GM18502 (cell line): ENCODE data around the gene KCTD17.
A peak's percentile ranks its signal among the peaks of the same experiment; 100 is the strongest.

ENCODE experiments used
- ATAC-seq: cut with Tn5 transposase; IDR thresholded peaks from one replicate; pipeline ENCODE4 v1.9.1; 2021; ENCODE audit warnings: mild to moderate bottlenecking; ENCODE audit not compliant: unreplicated experiment, poor library complexity

Gene KCTD17, protein sequence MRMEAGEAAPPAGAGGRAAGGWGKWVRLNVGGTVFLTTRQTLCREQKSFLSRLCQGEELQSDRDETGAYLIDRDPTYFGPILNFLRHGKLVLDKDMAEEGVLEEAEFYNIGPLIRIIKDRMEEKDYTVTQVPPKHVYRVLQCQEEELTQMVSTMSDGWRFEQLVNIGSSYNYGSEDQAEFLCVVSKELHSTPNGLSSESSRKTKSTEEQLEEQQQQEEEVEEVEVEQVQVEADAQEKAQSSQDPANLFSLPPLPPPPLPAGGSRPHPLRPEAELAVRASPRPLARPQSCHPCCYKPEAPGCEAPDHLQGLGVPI

DNA sequence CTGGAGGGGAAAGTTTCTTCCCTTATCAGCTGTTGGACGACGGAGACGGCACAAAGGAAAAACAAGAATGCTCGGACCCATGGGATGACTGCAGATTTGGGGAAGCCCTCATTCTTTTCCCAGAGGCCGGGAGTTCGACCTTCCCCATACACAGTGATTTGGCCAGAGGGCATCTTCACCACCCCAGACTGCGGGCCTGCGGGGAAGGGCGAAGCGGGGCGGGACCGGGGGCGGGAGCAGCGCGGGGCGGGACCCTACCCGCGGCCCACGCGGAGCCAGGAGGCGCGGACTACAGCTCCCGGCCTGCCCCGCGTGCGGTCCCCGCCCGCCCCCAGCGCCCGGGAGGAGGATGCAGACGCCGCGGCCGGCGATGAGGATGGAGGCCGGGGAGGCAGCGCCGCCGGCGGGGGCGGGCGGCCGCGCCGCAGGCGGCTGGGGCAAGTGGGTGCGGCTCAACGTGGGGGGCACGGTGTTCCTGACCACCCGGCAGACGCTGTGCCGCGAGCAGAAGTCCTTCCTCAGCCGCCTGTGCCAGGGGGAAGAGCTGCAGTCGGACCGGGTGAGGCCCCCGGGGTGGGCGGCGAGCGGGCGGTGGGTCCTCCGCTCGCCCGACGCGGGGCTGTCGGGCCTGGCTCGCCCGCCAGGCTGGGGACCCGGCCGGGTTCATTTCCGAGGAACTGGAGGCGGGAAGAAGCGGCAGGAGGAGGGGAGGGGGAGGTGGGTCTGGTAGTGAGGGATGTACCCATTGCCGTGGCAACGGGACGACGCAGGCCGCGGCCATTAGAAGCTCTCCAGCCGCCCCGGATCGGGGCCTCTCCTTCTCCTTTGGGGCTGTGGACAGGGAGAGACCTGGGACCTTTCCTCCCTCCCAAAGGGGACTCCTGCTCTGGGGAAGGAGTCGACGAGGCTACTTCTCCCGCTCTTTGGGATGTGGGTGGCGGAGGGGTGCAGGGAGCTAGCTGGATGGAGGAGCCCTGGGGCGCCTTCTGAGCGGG, at the start of gene KCTD17:
TSS of gene KCTD17 (plus strand) at position 352 of the 995 bp plus-strand sequence. CDS start at position 371, 19 bp downstream.
- peak; percentile 81 for ATAC-seq

DNA sequence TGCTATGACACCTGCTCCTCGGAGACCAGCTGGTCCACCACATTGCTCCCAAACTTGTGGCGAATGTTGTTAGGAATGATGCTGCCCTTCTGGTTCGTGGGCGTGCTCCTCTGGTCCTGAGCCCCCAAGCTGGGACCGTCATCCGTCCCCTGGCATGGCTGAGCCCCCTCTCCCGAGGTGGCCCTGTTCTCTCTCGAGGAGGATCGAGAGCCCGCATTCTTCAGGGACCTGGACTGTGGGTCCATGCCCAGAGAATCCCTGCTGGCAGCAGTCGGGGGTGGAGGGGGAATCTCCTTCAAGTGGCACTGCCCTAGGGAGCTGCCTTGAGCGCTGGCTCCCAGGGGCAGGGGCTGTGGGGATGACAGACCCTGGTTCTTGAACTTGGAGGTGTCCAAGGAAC, 49.7 kb upstream of the KCTD17 start:
- ATAC-seq = no peak

DNA sequence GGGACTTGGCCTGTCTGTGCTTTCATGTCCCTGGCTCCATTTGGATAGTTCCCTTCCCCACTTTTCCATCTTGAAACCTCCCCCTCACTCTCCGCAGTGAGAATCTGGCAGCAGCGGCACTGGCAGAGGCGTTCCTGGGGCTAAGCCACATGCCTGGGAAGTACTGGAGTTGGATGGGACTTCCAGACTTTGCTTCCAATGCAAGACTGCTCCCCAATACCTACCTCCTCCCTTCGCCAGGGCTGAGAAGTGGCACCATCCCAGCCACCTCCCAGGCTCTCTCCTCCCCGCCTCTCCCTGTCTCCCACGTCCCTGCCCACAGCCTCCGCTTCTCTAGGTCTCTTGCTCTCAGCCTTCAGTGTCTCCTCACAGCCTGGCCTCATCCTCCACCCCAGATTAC, 48.9 kb upstream of the KCTD17 start:
- ATAC-seq = no peak

DNA sequence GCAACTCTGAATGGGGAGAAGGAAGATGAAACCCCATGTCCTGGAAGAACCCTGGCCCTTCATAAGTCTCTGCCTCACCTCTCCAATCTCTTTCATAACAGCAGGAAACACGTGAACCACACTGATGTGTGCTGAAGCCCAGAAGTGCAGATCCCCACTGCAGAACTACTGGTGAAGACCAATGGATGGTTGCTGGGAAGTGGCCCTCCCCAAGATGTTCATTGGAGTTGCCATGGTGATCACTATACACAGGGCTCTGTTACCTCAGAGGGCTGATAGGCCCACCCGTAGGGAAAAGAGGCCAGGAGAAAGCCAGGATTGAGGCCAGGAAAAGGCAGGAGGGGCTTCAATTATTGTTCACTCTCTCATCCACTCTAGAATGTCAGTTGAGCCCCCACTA, 43.9 kb upstream of the KCTD17 start:
- no peak for ATAC-seq

DNA sequence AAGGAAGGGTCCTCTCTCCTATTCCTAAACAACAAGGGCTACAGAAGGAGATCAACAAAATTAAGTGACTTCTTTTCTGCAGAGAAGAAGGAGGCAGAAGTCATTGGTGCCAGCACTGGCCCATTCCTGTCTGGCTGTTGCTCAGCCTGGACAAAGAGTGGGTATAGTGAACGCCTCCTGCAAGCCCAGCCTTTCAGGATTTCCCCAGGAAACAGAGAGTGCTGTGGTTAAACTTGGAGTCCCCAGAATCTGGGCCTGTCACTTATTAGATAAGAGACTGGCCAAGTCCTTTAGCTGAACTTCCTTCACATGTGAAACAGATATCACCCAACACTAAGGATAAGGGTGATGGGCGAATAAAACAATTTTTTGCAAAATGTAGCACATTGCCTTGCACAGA, 43.2 kb upstream of the KCTD17 start:
- ATAC-seq = no peak

DNA sequence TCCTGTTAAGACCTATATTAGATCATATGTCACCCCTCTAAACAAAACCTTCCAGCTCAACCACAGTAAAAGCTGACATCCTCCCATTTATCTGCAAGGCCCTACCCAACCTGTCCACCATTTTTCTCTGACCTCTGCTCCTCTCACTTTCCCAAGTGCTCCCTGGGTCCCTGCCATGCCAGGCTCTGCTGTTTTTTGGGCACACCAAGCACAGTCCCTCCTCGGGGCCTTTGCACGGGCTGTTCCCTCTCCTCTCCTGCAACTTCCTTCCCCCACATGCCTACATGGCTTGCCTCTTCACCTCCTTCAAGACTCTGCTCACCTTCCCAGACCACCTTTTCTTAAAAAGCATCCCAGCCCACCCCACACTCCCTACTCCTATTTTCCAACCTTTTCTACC, 42.1 kb upstream of the KCTD17 start:
- ATAC-seq = no peak

DNA sequence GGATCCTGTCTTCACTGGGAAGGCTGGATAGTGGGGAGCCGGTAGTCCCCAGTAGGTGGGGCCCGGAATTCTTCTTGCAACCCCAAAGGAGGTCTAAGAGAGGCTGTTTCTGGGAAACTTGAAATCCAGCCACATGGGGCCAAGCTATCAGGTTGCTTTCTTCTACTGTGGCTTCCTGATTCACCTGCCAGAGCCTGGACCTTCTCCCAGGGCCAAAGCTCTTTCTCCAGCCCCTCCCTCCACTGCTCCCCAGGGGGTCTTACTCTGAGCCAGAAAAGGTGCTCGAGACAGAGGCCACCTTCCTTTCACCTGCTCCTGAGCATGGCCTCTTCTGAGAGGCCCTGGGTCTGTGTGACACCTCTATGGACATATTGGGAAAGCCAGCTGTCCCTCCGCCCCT, 41.4 kb upstream of the KCTD17 start:
- no peak for ATAC-seq

DNA sequence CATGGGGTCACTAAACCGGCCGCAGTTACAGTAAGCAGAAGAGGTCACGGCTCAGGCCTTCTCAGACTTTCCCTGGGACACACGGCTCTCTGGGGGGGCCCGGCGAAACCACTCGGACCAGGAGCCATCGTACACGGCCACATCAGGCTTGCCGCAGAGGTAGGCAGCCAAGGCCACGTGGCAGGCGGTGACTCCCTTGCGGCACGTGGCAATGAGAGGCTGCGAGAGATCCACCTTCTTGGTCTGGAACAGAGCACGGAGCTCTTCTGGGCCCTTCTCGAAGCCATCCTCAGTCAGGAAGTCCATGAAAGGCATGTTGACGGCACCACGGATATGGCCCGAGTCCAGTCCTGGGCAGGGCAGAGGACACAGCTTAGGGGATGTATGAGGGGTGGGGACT, 40.6 kb upstream of the KCTD17 start:
- ATAC-seq = no peak

DNA sequence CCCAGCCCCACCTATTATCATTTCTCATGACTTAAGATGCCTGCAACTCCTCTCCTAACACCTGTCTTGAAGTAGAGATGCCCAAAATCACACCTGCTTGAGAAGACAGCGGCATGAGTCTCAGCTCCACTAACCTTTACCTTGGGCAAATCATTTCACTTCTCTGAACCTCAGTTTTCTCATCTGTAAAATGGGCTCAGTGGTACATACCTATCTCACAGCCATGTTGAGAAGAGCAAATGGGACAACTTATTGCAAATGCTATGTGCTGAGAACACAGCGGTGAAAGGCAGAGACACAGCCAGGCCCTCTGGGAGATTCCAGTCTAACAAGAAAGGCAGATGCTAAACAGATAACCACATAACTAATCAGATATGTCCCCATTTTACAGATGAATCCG, 40.1 kb upstream of the KCTD17 start:
- ATAC-seq = no peak

DNA sequence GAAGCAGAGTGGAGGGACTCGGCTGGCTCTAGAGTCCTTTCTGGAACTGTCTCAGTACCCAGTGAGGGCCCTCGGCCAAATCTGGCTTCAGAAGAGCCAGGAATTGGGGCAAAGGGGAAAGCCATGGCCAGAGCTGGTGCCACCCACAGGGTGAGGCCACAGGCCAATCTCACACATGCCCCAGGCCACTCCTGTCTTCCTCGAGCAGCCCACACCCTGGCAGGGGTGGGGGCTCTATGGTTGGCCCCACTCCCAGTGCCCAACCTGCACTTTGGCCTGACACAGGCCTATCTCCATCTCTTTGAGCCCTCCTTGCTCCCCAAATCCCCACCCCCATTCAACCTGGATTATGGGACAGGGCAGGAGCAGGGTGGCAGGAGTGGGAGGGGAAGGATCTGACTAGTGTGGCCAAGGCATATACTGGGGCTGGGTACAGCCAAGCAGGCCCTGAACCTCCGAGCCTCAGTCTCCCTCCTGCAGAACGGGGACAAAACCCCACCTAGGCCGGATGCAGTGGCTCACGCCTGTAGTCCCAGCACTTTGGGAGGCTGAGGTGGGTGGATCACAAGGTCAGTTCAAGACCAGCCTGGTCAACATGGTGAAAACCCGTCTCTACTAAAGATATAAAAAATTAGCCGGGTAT, 39.2 kb upstream of the KCTD17 start:
- ATAC-seq = no peak

DNA sequence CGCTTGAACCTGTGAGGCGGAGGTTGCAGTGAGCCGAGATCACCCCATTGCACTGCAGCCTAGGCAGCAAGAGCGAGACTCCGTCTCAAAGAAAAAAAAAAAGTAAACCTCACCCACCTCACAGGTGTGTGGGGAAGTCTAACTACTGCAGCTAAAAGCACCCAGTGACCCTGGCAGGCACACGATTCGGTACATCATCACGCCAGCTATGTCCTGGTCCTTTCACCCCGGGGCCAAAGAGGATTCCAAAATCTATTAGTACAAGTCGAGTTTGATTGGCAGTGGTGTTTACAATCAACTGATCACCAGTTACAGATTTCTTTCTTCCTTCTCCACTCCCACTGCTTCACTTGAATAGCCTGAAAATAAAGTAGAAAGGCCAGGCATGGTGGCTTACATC, 38.6 kb upstream of the KCTD17 start:
- no peak for ATAC-seq

DNA sequence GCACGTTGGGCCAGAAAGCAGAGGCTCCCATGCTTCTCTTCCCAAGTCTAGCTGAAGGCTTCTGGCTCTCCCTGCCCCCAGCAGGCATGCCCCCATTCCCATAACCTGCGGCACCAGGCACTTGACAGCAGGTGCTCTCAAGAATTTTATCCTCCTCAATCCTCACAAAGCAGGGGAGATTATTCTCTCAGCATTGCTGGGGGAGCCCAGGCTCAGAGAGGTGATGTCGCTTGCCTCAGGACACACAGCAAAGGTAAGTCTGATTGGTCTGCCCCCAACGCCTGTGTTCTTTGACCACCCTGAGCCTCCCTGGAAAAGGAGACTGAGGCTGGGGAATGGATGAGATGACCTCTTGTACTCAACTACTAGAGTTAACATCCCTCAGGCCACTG, 37.1 kb upstream of the KCTD17 start:
- ATAC-seq = no peak

DNA sequence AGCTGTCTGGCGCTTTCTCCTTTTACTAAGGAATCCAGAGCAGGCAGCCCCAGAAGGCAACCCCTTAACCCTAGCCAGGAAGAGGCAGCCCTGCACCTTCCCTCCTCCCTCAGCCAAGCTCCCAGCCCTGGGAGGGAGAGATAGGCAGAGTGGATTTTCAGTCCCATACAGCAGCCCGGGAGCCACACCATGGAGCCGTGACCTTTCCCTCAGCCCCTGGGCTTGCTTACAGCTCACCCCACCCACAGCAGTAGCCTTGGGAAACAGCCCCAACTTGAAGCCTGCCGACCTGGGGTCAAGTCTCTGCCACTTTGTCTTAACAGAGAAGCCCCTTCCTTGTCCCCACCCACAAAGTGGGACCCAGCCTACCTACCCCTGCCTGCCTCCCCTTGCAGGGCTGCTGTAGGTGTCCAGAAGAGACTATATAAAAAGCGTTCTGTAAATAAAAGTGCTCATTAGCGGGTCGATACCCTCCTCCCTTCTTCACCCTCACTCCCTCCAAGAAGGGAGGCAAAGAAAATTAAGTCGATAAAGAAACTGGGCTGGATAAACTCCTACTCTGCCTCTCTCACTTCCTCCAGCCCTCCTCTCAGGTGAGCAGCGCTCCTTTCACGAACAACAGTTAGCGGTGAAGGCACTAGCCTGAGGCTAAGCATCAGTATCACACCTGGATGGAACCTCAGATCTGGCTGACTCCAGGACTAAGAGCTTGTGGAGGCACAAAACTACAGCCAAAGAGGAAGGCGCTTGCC, 36.5 kb upstream of the KCTD17 start:
- no peak for ATAC-seq

DNA sequence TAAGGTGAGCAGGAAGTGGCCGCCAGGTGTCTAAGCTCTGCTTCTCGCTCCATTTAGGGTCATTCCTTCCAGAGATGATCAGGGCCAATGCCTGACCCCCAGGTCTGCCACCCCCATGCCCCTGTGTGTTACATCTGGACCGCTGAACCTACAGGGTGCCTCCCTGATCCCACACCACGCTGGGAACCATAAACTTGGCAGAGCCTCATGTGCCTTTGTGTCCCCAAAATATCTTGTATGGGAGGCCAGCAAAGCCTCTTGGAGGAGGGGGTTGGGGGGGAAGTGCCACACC, 36.0 kb upstream of the KCTD17 start:
- no peak for ATAC-seq

DNA sequence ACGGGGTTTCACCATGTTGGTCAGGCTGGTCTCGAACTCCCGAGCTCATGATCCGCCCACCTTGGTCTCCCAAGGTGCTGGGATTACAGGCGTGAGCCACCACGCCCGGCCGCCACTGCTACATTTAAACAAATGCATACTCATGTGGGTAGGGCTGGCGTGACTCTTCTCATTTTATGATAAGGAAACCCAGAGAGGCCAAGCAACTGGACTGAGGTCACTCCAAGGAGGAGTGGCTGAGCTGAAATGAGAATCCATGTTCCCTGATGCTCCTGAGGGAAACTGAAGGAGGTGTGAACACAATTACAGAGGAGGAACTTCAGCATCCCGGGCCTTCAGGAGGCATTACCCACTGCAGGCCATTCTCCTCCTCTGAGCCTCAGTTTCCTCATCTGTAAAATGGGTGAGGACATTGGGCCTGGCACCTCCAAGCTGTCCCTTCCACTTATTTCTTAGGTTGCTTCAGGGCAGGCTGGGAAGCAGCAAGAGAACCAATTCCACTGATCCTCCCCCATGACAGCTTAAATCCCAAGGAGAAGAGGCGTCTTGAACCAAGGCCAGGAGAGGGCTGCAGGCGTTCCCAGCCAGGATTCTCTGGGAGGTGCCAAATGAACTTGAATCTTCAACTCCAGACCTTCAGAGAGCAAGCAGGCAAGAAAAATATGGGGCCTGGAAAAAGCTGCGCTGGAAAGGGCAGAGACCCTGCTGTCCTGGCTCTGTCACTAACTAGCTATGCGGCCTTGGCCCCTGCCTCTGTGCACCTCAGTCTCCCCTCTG, 35.2 kb upstream of the KCTD17 start:
- ATAC-seq = no peak

DNA sequence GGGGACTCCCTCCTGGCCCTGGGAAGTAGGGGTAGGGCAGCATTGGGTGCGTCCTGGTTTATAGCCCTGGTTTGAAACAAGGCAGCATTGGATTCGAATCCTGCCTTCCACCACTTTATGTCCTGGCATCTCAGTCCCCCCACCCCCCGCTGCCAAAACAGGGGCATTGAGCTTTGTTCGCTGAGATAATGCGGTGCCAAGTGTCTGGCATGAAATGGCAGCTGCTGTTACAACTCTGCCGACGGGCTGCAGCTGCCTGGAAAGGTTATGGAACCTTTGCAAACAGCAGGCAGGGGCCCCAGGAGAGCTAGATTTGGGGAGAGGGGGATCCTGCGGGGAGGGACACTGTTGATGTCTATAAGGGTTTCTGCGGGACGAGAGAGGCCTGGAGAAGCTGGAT, 34.2 kb upstream of the KCTD17 start:
- ATAC-seq = no peak

DNA sequence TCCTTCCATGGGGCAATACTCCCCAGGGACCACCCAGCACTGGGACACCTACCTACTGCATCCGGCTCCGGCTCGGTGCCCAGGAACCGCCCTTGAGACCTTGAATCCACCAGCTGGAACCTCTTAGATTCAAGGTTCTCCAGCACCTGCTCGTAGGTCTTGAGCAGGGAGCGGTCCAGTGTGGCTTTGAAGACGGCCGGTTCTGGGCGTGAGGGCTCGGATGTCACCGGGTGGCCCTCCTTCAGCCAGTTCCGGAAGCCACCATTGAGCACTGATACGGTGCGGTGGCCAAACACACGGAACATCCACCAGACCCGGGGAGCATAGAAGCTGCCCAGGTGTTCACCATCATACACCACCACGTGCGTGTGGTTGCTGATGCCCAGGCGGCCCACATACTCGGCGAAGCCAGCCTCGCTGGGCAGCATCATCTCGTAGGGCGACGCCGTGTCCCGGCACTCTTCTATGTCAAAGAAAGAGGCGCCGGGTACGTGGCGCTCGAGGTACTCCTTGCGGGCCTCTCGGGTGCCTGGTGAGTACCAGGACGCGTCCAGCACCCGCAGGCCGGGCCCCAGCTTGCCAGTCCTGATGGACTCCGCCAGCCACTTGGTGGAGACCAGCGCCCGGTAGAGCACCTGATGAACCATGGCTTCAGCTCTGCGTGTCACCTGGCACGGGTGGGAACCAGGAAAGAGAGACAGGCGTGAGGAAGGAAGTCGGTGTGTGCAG, 33.3 kb upstream of the KCTD17 start:
- no peak for ATAC-seq

DNA sequence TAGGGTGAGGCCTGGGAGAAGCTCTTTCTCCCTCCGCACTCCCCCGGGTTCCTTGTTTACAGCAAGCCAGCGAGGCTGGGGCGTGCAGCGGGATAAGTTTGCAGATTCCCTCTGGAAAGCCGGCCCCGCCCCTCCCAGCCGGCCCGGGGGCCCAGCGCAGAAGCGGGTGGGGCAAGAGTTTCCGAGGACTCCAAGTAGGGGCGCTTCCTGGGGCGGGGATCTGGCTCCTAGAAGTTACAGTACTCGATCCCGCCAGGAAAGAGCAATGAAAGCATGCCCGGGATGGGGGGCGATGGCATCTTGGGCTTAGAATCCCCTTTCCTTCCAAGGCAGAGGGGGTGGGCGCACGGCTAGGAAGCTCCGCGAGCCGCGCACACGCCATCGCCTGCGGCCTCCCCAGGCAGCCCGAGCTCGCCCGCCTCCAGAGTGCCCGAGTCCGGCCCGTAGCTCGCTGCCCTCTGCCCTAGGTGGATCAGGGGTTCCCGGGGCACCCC, 32.7 kb upstream of the KCTD17 start:
- ATAC-seq = peak; percentile 13
